H9 (cell line): ENCODE data around the gene SETD4. TPM values are rescaled to one million over a fixed set of nuclear protein-coding genes. Genes with fewer than 3 reads are reported as not detected.

Source experiments
- DNase-seq: peaks from one replicate; pipeline ENCODE4 v3.0.0-alpha.2; 2017
- H2AFZ ChIP-seq: one replicate; pipeline ENCODE4 v1.6.1; 2013; ENCODE audit warnings: mild to moderate bottlenecking, low read length, control low read depth, moderate library complexity
- H2AK5ac ChIP-seq: 2 replicates; pipeline ENCODE4 v1.6.1; 2013; ENCODE audit warnings: low read length, control low read depth, mixed read lengths; ENCODE audit not compliant: insufficient read length
- H2BK120ac ChIP-seq: one replicate; pipeline ENCODE4 v1.6.1; 2013; ENCODE audit warnings: low read depth, mild to moderate bottlenecking, low read length, control low read depth, inconsistent platforms; ENCODE audit not compliant: poor library complexity, severe bottlenecking
- H2BK12ac ChIP-seq: 2 replicates; pipeline ENCODE4 v1.6.1; 2013; ENCODE audit warnings: low read length, control low read depth, mixed read lengths, low read depth; ENCODE audit not compliant: insufficient read length
- H2BK15ac ChIP-seq: 2 replicates; pipeline ENCODE4 v1.6.1; 2013; ENCODE audit warnings: low read depth, low read length, control low read depth
- H2BK20ac ChIP-seq: one replicate; pipeline ENCODE4 v1.6.1; 2013; ENCODE audit warnings: low read depth, mild to moderate bottlenecking, low read length, control low read depth, inconsistent platforms; ENCODE audit not compliant: poor library complexity, severe bottlenecking
- H2BK5ac ChIP-seq: 2 replicates; pipeline ENCODE4 v1.6.1; 2013; ENCODE audit warnings: low read length, control low read depth, mixed read lengths; ENCODE audit not compliant: insufficient read length
- H3K14ac ChIP-seq: 2 replicates; pipeline ENCODE4 v1.6.1; 2013; ENCODE audit warnings: low read length, control low read depth; ENCODE audit not compliant: insufficient read depth
- H3K18ac ChIP-seq: 2 replicates; pipeline ENCODE4 v1.6.1; 2013; ENCODE audit warnings: low read depth, mild to moderate bottlenecking, mixed read lengths, low read length, control low read depth; ENCODE audit not compliant: insufficient read length
- H3K23ac ChIP-seq: 2 replicates; pipeline ENCODE4 v1.6.1; 2013; ENCODE audit warnings: low read length, control low read depth, mixed read lengths, low read depth; ENCODE audit not compliant: insufficient read length
- H3K23me2 ChIP-seq: 2 replicates; pipeline ENCODE4 v1.6.1; 2013; ENCODE audit warnings: low read depth, mild to moderate bottlenecking, mixed read lengths, low read length, control low read depth; ENCODE audit not compliant: insufficient read length, poor library complexity, severe bottlenecking
- H3K27ac ChIP-seq: 2 replicates; pipeline ENCODE4 v1.5.1; 2013; ENCODE audit warnings: low read length, control low read depth, mixed read lengths, low read depth; ENCODE audit not compliant: insufficient read length
- H3K27me3 ChIP-seq: 2 replicates; pipeline ENCODE4 v1.6.1; 2013; ENCODE audit warnings: low read length, control low read depth, inconsistent platforms; ENCODE audit not compliant: insufficient read depth
- H3K4ac ChIP-seq: 2 replicates; pipeline ENCODE4 v1.6.1; 2013; ENCODE audit warnings: low read depth, mild to moderate bottlenecking, control low read depth, inconsistent platforms, low read length, moderate library complexity
- H3K4me1 ChIP-seq: 2 replicates; pipeline ENCODE4 v1.6.1; 2013; ENCODE audit warnings: low read length, control low read depth, inconsistent platforms; ENCODE audit not compliant: insufficient read depth
- H3K4me2 ChIP-seq: 2 replicates; pipeline ENCODE4 v1.6.1; 2013; ENCODE audit warnings: low read length, control low read depth, mixed read lengths; ENCODE audit not compliant: insufficient read length, insufficient read depth
- H3K56ac ChIP-seq: 2 replicates; pipeline ENCODE4 v1.6.1; 2013; ENCODE audit warnings: low read depth, mild to moderate bottlenecking, mixed read lengths, low read length, control low read depth; ENCODE audit not compliant: insufficient read length
- H3K79me1 ChIP-seq: 2 replicates; pipeline ENCODE4 v1.6.1; 2013; ENCODE audit warnings: low read depth, mild to moderate bottlenecking, moderate library complexity, low read length, control low read depth, inconsistent platforms; ENCODE audit not compliant: insufficient read depth, poor library complexity, severe bottlenecking
- H3K79me2 ChIP-seq: 2 replicates; pipeline ENCODE4 v1.6.1; 2013; ENCODE audit warnings: low read length, control low read depth, inconsistent platforms; ENCODE audit not compliant: insufficient read depth
- H3K9ac ChIP-seq: 2 replicates; pipeline ENCODE4 v1.6.1; 2013; ENCODE audit warnings: low read length, control low read depth, mixed read lengths; ENCODE audit not compliant: insufficient read length; ENCODE audit errors: extremely low read depth
- H3K9me3 ChIP-seq: one replicate; pipeline ENCODE4 v1.6.1; 2013; ENCODE audit warnings: low read depth, low read length, inconsistent platforms; ENCODE audit not compliant: control insufficient read depth
- H3T11ph ChIP-seq: one replicate; pipeline ENCODE4 v1.6.1; 2013; ENCODE audit warnings: mild to moderate bottlenecking, low read length, control low read depth, inconsistent platforms
- H4K20me1 ChIP-seq: one replicate; pipeline ENCODE4 v1.6.1; 2013; ENCODE audit not compliant: control insufficient read depth, insufficient read length, insufficient read depth
- H4K5ac ChIP-seq: 2 replicates; pipeline ENCODE4 v1.6.1; 2013; ENCODE audit warnings: low read depth, mild to moderate bottlenecking, mixed read lengths, low read length, control low read depth; ENCODE audit not compliant: insufficient read length
- H4K8ac ChIP-seq: replicated peaks from 2 replicates; pipeline ENCODE4 v1.6.1; 2013; ENCODE audit warnings: low read length, control low read depth, mixed read lengths, low read depth; ENCODE audit not compliant: insufficient read length
- H4K91ac ChIP-seq: 2 replicates; pipeline ENCODE4 v1.6.1; 2013; ENCODE audit warnings: low read depth, mild to moderate bottlenecking, moderate library complexity, mixed read lengths, low read length, control low read depth; ENCODE audit not compliant: insufficient read length
- H3K27ac Mint-ChIP-seq, 3 experiments: 2 replicates in 2 of 3; 3 replicates in 1 of 3; pipeline ENCODE4 v1.8.0; 2020 to 2021; ENCODE audit warnings: mixed read lengths in 3 of 3, mild to moderate bottlenecking in 1 of 3, moderate library complexity in 1 of 3
- H3K27me3 Mint-ChIP-seq: 2 replicates; pipeline ENCODE4 v1.8.0; 2021; ENCODE audit warnings: low read depth, mild to moderate bottlenecking, moderate library complexity, mixed read lengths
- H3K36me3 Mint-ChIP-seq, 3 experiments: 2 replicates in 2 of 3; 3 replicates in 1 of 3; pipeline ENCODE4 v1.8.0; 2020 to 2021; ENCODE audit warnings: low read depth in 3 of 3, mixed read lengths in 3 of 3; ENCODE audit not compliant: insufficient read depth in 1 of 3
- H3K4me1 Mint-ChIP-seq, 2 experiments: 2 replicates each; pipeline ENCODE4 v1.8.0; 2020; ENCODE audit warnings: mixed read lengths in 2 of 2
- H3K4me3 Mint-ChIP-seq, 2 experiments: 2 replicates in 1 of 2; 3 replicates in 1 of 2; pipeline ENCODE4 v1.8.0; 2020 to 2021; ENCODE audit warnings: mild to moderate bottlenecking in 2 of 2, mixed read lengths in 2 of 2, moderate library complexity in 1 of 2
- H3K9me3 Mint-ChIP-seq, 2 experiments: 2 replicates in 1 of 2; 3 replicates in 1 of 2; pipeline ENCODE4 v1.8.0; 2020; ENCODE audit warnings: mild to moderate bottlenecking in 2 of 2, mixed read lengths in 2 of 2, moderate library complexity in 1 of 2
- CTCF ChIP-seq: fragments of 200-600 bp; sonication (generic); conservative IDR thresholded peaks from 3 replicates; pipeline ENCODE4 v1.8.0; 2021; ENCODE audit warnings: antibody characterized with exemption, mild to moderate bottlenecking
- WGBS: extraction: QIAGEN DNeasy Blood & Tissue Kit; methylation state at CpG from one replicate; pipeline ENCODE4 v1.1.7; 2013; ENCODE audit warnings: missing lambda C conversion rate, low lambda C conversion rate, mixed read lengths; ENCODE audit not compliant: insufficient read length; ENCODE audit errors: extremely low coverage; 5-methylcytosine and 5-hydroxymethylcytosine counted together
- total RNA-seq: library from RNA; stranded (reverse); gene quantifications from 2 replicates; pipeline ENCODE4 v1.2.1, GENCODE V29; 2021

SETD4 gene
- total RNA-seq, 1 experiment from 2014 or later = 52.5 TPM

- no peak overlapping the region for H3T11ph ChIP-seq
- no peaks in the 10 kb centered on the region for H4K20me1 ChIP-seq
- H4K8ac ChIP-seq = no peak overlapping the region
- no peaks in the 10 kb centered on the region for H3K79me1 ChIP-seq
- no peaks in the 10 kb centered on the region for H3K9me3 ChIP-seq
- H3K23me2 ChIP-seq = no peaks in the 10 kb centered on the region
- no peak overlapping the region for H3K56ac ChIP-seq
- Mint-ChIP-seq H3K9me3 (no peaks in the 10 kb centered on the region), H3K27me3 (no peaks in the 10 kb centered on the region), H3K4me1 (peaks cover 11 to 14% of the 10 kb centered on the region in 2 experiments), H3K36me3 (peaks cover 0 to 1% (median 0%) of the 10 kb centered on the region in 3 experiments; a peak in 2 of 7 replicates), H3K4me3 (no peak overlapping the region), H3K27ac (peak overlapping the region in 1 of 3 experiments; percentile 27; a peak in 1 of 7 replicates)
- H2BK120ac ChIP-seq = no peak overlapping the region
- H3K79me2 ChIP-seq = no peaks in the 10 kb centered on the region
- no peak overlapping the region for H2BK5ac ChIP-seq
- no peak overlapping the region for H2BK20ac ChIP-seq
- H3K27me3 ChIP-seq = no peaks in the 10 kb centered on the region
- H3K9ac ChIP-seq = no peak overlapping the region
- DNase-seq = no peak
- H2AK5ac ChIP-seq = no peak overlapping the region
- no peak overlapping the region for H3K14ac ChIP-seq
- no peak overlapping the region for H4K91ac ChIP-seq
- H3K23ac ChIP-seq = no peak overlapping the region
- H2AFZ ChIP-seq = no peak overlapping the region
- H4K5ac ChIP-seq = no peak overlapping the region
- no peak overlapping the region for H3K4me2 ChIP-seq
- peaks cover 3% of the 10 kb centered on the region for H3K4me1 ChIP-seq
- TF ChIP-seq CTCF = no peak
- WGBS = no CpG with 5 or more reads among the region's 8 CpGs
- no peak overlapping the region for H2BK12ac ChIP-seq
- no peak overlapping the region for H3K27ac ChIP-seq
- no peak overlapping the region for H3K18ac ChIP-seq
- no peak overlapping the region for H3K4ac ChIP-seq
- H2BK15ac ChIP-seq = no peak overlapping the region
Measured at GRCh38 chr21:36079671-36080070, 19.3 kb upstream of the SETD4 start.
